GM23248 (cell line): ENCODE data around the gene CYB5A.

Experiments
- EZH2 ChIP-seq: fragments of 200-600 bp; sonication (generic); IDR thresholded peaks from 2 replicates; pipeline ENCODE4 v1.6.1; 2018; ENCODE audit warnings: antibody characterized with exemption, mild to moderate bottlenecking; ENCODE audit not compliant: insufficient read depth, poor library complexity, severe bottlenecking
- EZH2phosphoT487 ChIP-seq: fragments of 200-600 bp; sonication (generic); IDR thresholded peaks from 2 replicates; pipeline ENCODE4 v1.6.1; 2018; ENCODE audit warnings: antibody characterized with exemption, moderate library complexity, mild to moderate bottlenecking, low read depth; ENCODE audit not compliant: insufficient read depth

DNA sequence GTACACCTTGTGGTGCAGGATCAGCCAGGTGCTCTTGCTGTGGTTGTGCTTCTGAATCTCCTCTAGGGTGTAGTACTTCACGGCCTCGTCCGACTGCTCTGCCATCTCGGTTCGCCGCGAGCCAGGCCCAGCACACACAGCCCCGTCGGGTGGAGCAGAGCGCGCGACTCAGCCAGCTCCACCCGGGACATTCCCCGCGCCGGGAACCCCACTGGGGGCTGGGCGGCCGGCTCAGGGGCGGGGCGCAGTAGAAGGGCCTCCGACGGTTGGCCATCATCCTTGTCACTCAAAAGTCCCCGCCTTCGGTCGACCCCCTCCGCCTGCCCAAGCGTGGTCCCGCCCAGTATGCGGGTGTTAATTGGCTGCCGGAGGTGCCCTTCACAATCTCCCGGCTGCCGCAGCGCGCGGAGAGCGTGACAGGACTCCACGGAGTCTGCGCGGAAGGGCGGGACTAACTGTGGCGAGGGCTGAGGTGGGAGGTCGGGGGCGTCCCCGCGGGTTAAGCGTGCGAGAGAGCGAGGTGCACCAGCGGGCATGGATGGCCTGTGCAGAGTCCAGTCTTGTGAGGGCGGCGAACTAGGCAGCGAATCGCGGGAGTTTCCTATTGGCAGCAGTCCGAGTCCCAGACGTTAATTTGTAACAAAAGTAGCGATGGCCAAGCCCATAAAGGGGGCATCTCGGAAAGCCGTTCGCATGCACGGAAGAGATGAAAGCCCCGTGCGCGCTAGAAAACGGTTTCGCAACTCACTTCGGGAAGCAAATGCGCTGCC, at the start of gene CYB5A:
- TF ChIP-seq EZH2phosphoT487 (no peak), EZH2 (no peak)
